ENCODE measurements around the gene ANKMY1. TPM values are rescaled to one million over a fixed set of nuclear protein-coding genes. Genes with fewer than 3 reads are reported as not detected.

The ANKMY1 gene
- total and polyA plus RNA-seq, 2 of the 8 experiments (the other 6 are each of a cell fraction or from before 2014, with no cell fraction given), result 4.5 to 4.8 TPM

DNA sequence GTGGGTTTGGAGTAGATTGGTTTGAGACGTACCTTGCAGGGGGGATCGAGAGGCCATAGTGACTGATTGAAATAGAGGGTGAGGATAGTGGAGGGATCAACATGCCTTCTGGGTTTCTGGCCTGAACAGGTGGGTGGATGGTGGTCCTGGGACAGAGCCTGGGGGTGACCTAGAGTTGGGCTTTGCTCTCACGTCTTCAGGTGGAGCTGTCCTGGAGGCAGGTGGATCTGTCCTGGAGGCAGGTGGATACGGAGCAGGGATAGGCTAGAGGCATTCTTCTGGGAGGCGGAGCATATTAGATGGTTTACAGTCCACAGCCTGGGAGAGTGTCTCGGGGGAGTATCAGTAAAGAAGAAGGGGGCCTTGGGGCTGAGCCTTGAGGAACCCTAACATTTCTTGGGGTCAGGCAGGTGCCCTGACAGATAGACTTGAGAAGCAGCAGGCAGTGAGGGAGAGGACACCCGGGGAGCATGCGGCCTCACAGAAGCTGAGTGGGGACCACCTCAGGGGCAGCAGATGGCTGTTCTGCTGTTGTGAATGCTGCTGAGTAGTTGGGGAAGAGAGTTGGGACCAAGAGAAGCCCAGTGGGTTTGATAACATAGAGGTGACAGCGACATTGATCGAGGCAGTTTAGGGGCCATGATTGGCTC lies 30.3 kb upstream of the ANKMY1 start (continued):
- TF ChIP-seq EP300 (IDR thresholded peaks at IDR 0.05; ENCODE audit: borderline replicate concordance in 1 of 2, low read depth in 2 of 2, low read length in 2 of 2), result no peak
- no peak for TF ChIP-seq KDM5A (IDR thresholded peaks at IDR 0.05; ENCODE audit: low read length)
